Panc1 (cell line): ENCODE data around the gene ALOX5. TPM values are rescaled to one million over a fixed set of nuclear protein-coding genes. Genes with fewer than 3 reads are reported as not detected.

ENCODE experiments used
- ATAC-seq: fragments of 200-7000 bp; cut with Tn5 transposase; 2 replicates; pipeline ENCODE4 v1.9.1; 2020; ENCODE audit warnings: mild to moderate bottlenecking, moderate library complexity
- BruUV-seq: library from RNA; stranded (reverse); fragments of 400-500 nt; replicated peaks from 2 replicates; lab custom pipeline; 2021; lab: Mats Ljungman, UMichigan
- CTCF ChIA-PET: fragments of 300-600 bp; sonication (Branson Sonifier 250); formaldehyde crosslinking; loops from one replicate; lab custom pipeline; 2022; ENCODE audit warnings: antibody characterized with exemption; lab: Charles Lee
- POLR2A ChIA-PET: fragments of 300-600 bp; sonication (Branson Sonifier 250); formaldehyde crosslinking; loops from one replicate; lab custom pipeline; 2022; ENCODE audit warnings: antibody characterized with exemption; lab: Charles Lee
- DNase-seq: peaks from one replicate; pipeline ENCODE4 v3.0.0-alpha.2; 2010; ENCODE audit warnings: low read depth, low spot score
- H3K27ac ChIP-seq: 2 replicates; pipeline ENCODE4 v1.5.1; 2011; ENCODE audit warnings: mild to moderate bottlenecking, low read length, inconsistent platforms
- H3K27me3 ChIP-seq: fragments of 200-500 bp; sonication (Bioruptor generic); 2 replicates; pipeline ENCODE4 v1.6.0; 2014; ENCODE audit warnings: low read length, inconsistent platforms; ENCODE audit not compliant: control insufficient read depth, insufficient read depth
- H3K36me3 ChIP-seq: fragments of 200-500 bp; sonication (Bioruptor generic); 2 replicates; pipeline ENCODE4 v1.5.1; 2014; ENCODE audit warnings: inconsistent platforms, mild to moderate bottlenecking, low read length, moderate library complexity; ENCODE audit not compliant: control insufficient read depth, insufficient read depth
- H3K4me1 ChIP-seq: 2 replicates; pipeline ENCODE4 v1.5.1; 2011; ENCODE audit warnings: inconsistent platforms, mild to moderate bottlenecking, low read length, moderate library complexity; ENCODE audit not compliant: control insufficient read depth, insufficient read depth
- H3K4me3 ChIP-seq, 2 experiments: 2 replicates each; pipeline ENCODE4 v1.5.1; 2011 to 2012; ENCODE audit warnings: low read depth in 2 of 2, low read length in 2 of 2, mild to moderate bottlenecking in 2 of 2, inconsistent platforms in 1 of 2, moderate library complexity in 1 of 2
- H3K9me3 ChIP-seq: fragments of 200-500 bp; sonication (Bioruptor generic); 2 replicates; pipeline ENCODE4 v1.5.1; 2014; ENCODE audit warnings: low read depth, mild to moderate bottlenecking, inconsistent platforms, low read length, moderate library complexity; ENCODE audit not compliant: control insufficient read depth, insufficient read depth
- POLR2AphosphoS5 ChIP-seq: IDR thresholded peaks from 2 replicates; pipeline ENCODE4 v1.6.1; 2012; ENCODE audit warnings: mild to moderate bottlenecking, low read depth, low read length, moderate library complexity
- SIN3A ChIP-seq: IDR thresholded peaks from 2 replicates; pipeline ENCODE4 v1.6.1; 2012; ENCODE audit warnings: low read depth, mild to moderate bottlenecking, low read length, moderate library complexity, borderline replicate concordance; ENCODE audit not compliant: insufficient read depth
- TCF7L2 ChIP-seq: IDR thresholded peaks from 2 replicates; pipeline ENCODE4 v1.6.1; 2011; ENCODE audit warnings: mild to moderate bottlenecking, low read depth, low read length, inconsistent platforms
- in situ Hi-C: cut with HindIII; loops from 2 replicates; pipeline ENCODE4 v1.10.0; 2016; ENCODE audit warnings: low sequenced_read_pairs, low pct_unique_long_range_greater_than_20kb
- intact Hi-C: fragments of 100-400 bp; cut with micrococcal nuclease; formaldehyde crosslinking; loops from one replicate; pipeline ENCODE4 v1.10.0; 2022; ENCODE audit not compliant: unreplicated experiment
- total RNA-seq: library from RNA; stranded (reverse); gene quantifications from one replicate; pipeline ENCODE4 v1.2.1, GENCODE V29; 2021; ENCODE audit not compliant: unreplicated experiment
- TF ChIP-seq, protein P1 (sequence below): fragments of 450-650 bp; IDR thresholded peaks from 2 replicates; pipeline ENCODE4 v1.5.1; 2017; ENCODE audit warnings: mild to moderate bottlenecking
- TF ChIP-seq, protein P2 (sequence below), 2 experiments: IDR thresholded peaks; 2 replicates each; pipeline ENCODE4 v1.6.1; 2011 to 2012; ENCODE audit warnings: low read depth in 2 of 2, control low read depth in 1 of 2, low read length in 1 of 2, mild to moderate bottlenecking in 1 of 2, moderate library complexity in 1 of 2; ENCODE audit not compliant: insufficient read depth in 1 of 2

The ALOX5 gene
- total RNA-seq, 1 experiment from 2014 or later = 0.82 TPM

DNA sequence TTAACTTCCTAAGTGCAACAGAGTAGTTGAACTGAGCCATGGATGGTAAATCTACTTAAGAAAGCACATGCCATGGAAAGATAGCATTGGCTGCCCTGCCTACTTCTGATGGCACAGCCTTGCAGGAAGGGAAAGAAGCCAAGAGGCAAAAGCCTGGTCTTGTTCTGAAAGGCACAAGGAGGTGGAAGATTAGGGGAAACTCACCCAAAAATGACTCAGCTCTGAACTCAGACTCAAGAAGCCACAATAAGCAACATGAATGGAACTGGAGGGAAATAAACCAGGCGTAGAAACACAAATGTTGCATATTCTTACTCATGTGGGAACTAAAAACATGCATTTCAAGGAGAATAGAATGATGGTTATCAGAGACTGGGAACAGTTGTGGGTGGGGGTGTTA is 20.8 kb upstream of the ALOX5 start:
- TF ChIP-seq SIN3A (no peak), TCF7L2 (no peak), POLR2AphosphoS5 (no peak)
- TF ChIP-seq, protein P1, sequence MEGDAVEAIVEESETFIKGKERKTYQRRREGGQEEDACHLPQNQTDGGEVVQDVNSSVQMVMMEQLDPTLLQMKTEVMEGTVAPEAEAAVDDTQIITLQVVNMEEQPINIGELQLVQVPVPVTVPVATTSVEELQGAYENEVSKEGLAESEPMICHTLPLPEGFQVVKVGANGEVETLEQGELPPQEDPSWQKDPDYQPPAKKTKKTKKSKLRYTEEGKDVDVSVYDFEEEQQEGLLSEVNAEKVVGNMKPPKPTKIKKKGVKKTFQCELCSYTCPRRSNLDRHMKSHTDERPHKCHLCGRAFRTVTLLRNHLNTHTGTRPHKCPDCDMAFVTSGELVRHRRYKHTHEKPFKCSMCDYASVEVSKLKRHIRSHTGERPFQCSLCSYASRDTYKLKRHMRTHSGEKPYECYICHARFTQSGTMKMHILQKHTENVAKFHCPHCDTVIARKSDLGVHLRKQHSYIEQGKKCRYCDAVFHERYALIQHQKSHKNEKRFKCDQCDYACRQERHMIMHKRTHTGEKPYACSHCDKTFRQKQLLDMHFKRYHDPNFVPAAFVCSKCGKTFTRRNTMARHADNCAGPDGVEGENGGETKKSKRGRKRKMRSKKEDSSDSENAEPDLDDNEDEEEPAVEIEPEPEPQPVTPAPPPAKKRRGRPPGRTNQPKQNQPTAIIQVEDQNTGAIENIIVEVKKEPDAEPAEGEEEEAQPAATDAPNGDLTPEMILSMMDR = no peak
- TF ChIP-seq, protein P2, sequence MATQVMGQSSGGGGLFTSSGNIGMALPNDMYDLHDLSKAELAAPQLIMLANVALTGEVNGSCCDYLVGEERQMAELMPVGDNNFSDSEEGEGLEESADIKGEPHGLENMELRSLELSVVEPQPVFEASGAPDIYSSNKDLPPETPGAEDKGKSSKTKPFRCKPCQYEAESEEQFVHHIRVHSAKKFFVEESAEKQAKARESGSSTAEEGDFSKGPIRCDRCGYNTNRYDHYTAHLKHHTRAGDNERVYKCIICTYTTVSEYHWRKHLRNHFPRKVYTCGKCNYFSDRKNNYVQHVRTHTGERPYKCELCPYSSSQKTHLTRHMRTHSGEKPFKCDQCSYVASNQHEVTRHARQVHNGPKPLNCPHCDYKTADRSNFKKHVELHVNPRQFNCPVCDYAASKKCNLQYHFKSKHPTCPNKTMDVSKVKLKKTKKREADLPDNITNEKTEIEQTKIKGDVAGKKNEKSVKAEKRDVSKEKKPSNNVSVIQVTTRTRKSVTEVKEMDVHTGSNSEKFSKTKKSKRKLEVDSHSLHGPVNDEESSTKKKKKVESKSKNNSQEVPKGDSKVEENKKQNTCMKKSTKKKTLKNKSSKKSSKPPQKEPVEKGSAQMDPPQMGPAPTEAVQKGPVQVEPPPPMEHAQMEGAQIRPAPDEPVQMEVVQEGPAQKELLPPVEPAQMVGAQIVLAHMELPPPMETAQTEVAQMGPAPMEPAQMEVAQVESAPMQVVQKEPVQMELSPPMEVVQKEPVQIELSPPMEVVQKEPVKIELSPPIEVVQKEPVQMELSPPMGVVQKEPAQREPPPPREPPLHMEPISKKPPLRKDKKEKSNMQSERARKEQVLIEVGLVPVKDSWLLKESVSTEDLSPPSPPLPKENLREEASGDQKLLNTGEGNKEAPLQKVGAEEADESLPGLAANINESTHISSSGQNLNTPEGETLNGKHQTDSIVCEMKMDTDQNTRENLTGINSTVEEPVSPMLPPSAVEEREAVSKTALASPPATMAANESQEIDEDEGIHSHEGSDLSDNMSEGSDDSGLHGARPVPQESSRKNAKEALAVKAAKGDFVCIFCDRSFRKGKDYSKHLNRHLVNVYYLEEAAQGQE (IDR thresholded peaks at IDR 0.05; ENCODE audit: insufficient read depth in 1 of 2, low read depth in 2 of 2, low read length in 1 of 2) = no peak
- ChIA-PET POLR2A (no interaction called here), CTCF (no interaction called here)
- in situ Hi-C loops = no loop called here
- Histone ChIP-seq H3K27ac (no peak overlapping the region), H3K36me3 (no peaks in the 10 kb centered on the region), H3K9me3 (no peaks in the 10 kb centered on the region), H3K27me3 (peaks cover 23% of the 10 kb centered on the region), H3K4me1 (no peaks in the 10 kb centered on the region), H3K4me3 (no peak overlapping the region)
- no peak for ATAC-seq
- intact Hi-C loops = loop anchor here (10.0 kb wide), 1 partner anchor 62 kb away; no protein-coding TSS in a partner anchor
- no peak for DNase-seq
- no TSS peak for BruUV-seq

DNA sequence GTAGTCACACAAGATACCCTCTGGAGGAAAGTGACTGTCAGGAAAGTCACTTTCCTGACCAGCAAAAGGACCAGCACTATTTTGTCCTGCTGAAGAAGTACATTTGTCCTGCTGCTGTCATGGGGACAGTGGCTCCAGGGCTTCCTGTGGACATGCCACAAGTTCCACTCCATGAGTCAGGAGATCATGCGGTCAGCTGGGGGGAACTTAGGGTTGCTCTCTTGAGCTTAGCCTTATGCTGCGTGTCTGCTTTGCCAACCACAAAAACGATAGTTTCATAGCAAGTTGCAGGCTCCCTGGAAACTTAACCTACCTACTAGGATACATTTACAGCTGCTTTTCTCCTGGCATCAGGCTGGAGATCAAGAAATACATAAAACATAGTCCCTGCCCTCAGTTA is 19.8 kb upstream of the ALOX5 start:
- H3K9me3 ChIP-seq = no peaks in the 10 kb centered on the region
- H3K4me1 ChIP-seq = no peaks in the 10 kb centered on the region
- in situ Hi-C loops = no loop called here
- intact Hi-C loops = loop anchor here (10.0 kb wide), 1 partner anchor 61 kb away; no protein-coding TSS in a partner anchor
- TF ChIP-seq SIN3A = no peak
- TF ChIP-seq, protein P2 (IDR thresholded peaks at IDR 0.05; ENCODE audit: insufficient read depth in 1 of 2, low read depth in 2 of 2, low read length in 1 of 2) = no peak
- no peak for TF ChIP-seq TCF7L2
- TF ChIP-seq, protein P1 = no peak
- no peak for TF ChIP-seq POLR2AphosphoS5
- H3K27me3 ChIP-seq = peaks cover 25% of the 10 kb centered on the region
- H3K27ac ChIP-seq = no peak overlapping the region
- CTCF ChIA-PET = no interaction called here
- BruUV-seq = no TSS peak
- H3K36me3 ChIP-seq = no peaks in the 10 kb centered on the region
- no peak overlapping the region for H3K4me3 ChIP-seq
- POLR2A ChIA-PET = no interaction called here
- no peak for ATAC-seq
- no peak for DNase-seq
